ENCODE results near the gene CTSK. TPM values are rescaled to one million over a fixed set of nuclear protein-coding genes. Genes with fewer than 3 reads are reported as not detected.

CTSK gene
- total and polyA plus RNA-seq, 7 donors = 7.6 to 114 (median 66.3) TPM

GRCh38 chr1:150829751-150830150, 21.7 kb upstream of the CTSK start:
- intact Hi-C loops (cut with DNase I) = no loop called here
- peaks cover 34 to 100% (median 51%) of the 10 kb centered on the region in 4 donors for H3K36me3 ChIP-seq
- TF ChIP-seq POLR2A (IDR thresholded peaks at IDR 0.05) = no peak
- TF ChIP-seq CTCF (IDR thresholded peaks at IDR 0.05) = peak in 2 of 4 experiments; percentile 16

GRCh38 chr1:150826299-150826698, 18.2 kb upstream of the CTSK start:
- peaks cover 37 to 99% (median 54%) of the 10 kb centered on the region in 4 donors for H3K36me3 ChIP-seq
- intact Hi-C loops (cut with DNase I) = no loop called here
- no peaks in the 10 kb centered on the region for H3K9me3 ChIP-seq
- no peaks in the 10 kb centered on the region for H3K27me3 ChIP-seq
- 96 to 98% methylated on average over 1 of the region's 1 CpG for WGBS, 2 donors
- no peaks in the 10 kb centered on the region for H3K4me1 ChIP-seq
- H3K4me3 ChIP-seq = no peak overlapping the region
- no peak for TF ChIP-seq POLR2A (IDR thresholded peaks at IDR 0.05)
- no peak for TF ChIP-seq POLR2AphosphoS5 (IDR thresholded peaks at IDR 0.05)
- no peak for TF ChIP-seq EP300 (IDR thresholded peaks at IDR 0.05)
- no peak for TF ChIP-seq CTCF (IDR thresholded peaks at IDR 0.05)
- H3K27ac ChIP-seq = no peak overlapping the region
- no peak for DNase-seq

More at GRCh38 chr1:150829751-150830150, 21.7 kb upstream of the CTSK start:
- no peaks in the 10 kb centered on the region for H3K4me1 ChIP-seq
- H3K9me3 ChIP-seq = no peaks in the 10 kb centered on the region
- DNase-seq = no peak
- H3K4me3 ChIP-seq = no peak overlapping the region
- H3K27me3 ChIP-seq = no peaks in the 10 kb centered on the region
- WGBS, 2 donors = 92 to 94% methylated on average over 7 of the region's 7 CpGs
- no peak overlapping the region for H3K27ac ChIP-seq

- Histone ChIP-seq H3K9me3 (no peaks in the 10 kb centered on the region), H3K4me3 (no peak overlapping the region), H3K4me1 (no peaks in the 10 kb centered on the region), H3K27me3 (no peaks in the 10 kb centered on the region), H3K27ac (no peak overlapping the region), H3K36me3 (peaks cover 35 to 98% (median 53%) of the 10 kb centered on the region in 4 donors)
- TF ChIP-seq EP300 (IDR thresholded peaks at IDR 0.05) = no peak
- TF ChIP-seq POLR2AphosphoS5 (IDR thresholded peaks at IDR 0.05) = no peak
- no peak for TF ChIP-seq CTCF (IDR thresholded peaks at IDR 0.05)
- TF ChIP-seq POLR2A (IDR thresholded peaks at IDR 0.05) = no peak
- no peak for DNase-seq
- intact Hi-C loops (cut with DNase I) = no loop called here
- 75 to 84% methylated on average over 7 of the region's 7 CpGs for WGBS, 2 donors
These were observed 12.9 kb upstream of the CTSK start for GRCh38 chr1:150820730-150821512.

GRCh38 chr1:150815871-150816270, 7.8 kb upstream of the CTSK start:
- no peaks in the 10 kb centered on the region for H3K4me1 ChIP-seq
- intact Hi-C loops (cut with DNase I) = no loop called here
- no peak for DNase-seq
- H3K9me3 ChIP-seq = no peaks in the 10 kb centered on the region
- H3K4me3 ChIP-seq = no peak overlapping the region
- WGBS, 2 donors = 89 to 90% methylated on average over 4 of the region's 4 CpGs
- no peak overlapping the region for H3K27ac ChIP-seq
- H3K27me3 ChIP-seq = no peaks in the 10 kb centered on the region
- TF ChIP-seq CTCF (IDR thresholded peaks at IDR 0.05) = no peak
- TF ChIP-seq POLR2AphosphoS5 (IDR thresholded peaks at IDR 0.05) = no peak
- TF ChIP-seq POLR2A (IDR thresholded peaks at IDR 0.05) = no peak
- TF ChIP-seq EP300 (IDR thresholded peaks at IDR 0.05) = no peak
- H3K36me3 ChIP-seq = peaks cover 48 to 99% (median 61%) of the 10 kb centered on the region in 4 donors

Measured in sigmoid colon (tissue), 7 donors.